Measurements from ENCODE around the gene FBXL5.

The FBXL5 gene

GRCh38 chr4:15691346-15692135, 36.4 kb upstream of the FBXL5 start:
- Histone ChIP-seq H3K4me3 (ENCODE audit: low read depth, low read length, poor library complexity, severe bottlenecking) (no peak overlapping the region), H3K79me2 (ENCODE audit: insufficient read depth, low read length) (no peaks in the 10 kb centered on the region), H3K4me1 (ENCODE audit: insufficient read depth, low read length, severe bottlenecking) (no peaks in the 10 kb centered on the region), H3K27ac (ENCODE audit: low read depth, low read length, poor library complexity, severe bottlenecking) (no peak overlapping the region), H3K27me3 (ENCODE audit: insufficient read depth, low read length) (no peaks in the 10 kb centered on the region), H3F3A (ENCODE audit: insufficient read depth, low read length) (no peaks in the 10 kb centered on the region), H4K20me1 (ENCODE audit: insufficient read depth, low read length) (no peaks in the 10 kb centered on the region), H3K36me3 (ENCODE audit: insufficient read depth, low read length) (peaks cover 11% of the 10 kb centered on the region), H3K9me2 (ENCODE audit: low read depth, low read length) (no peaks in the 10 kb centered on the region), H2AFZ (ENCODE audit: low read length) (no peak overlapping the region), H3K9me3 (ENCODE audit: low read length) (no peaks in the 10 kb centered on the region), H3K4me2 (ENCODE audit: low read length) (no peak overlapping the region), H3K9ac (ENCODE audit: low read length) (no peak overlapping the region)
- TF ChIP-seq EZH2 (IDR thresholded peaks at IDR 0.05; ENCODE audit: borderline replicate concordance, low read length) = no peak
- no peak for TF ChIP-seq CTCF (IDR thresholded peaks at IDR 0.05; ENCODE audit: low read length)

GRCh38 chr4:15690020-15690809, 35.1 kb upstream of the FBXL5 start:
- no peaks in the 10 kb centered on the region for H3K9me2 ChIP-seq (ENCODE audit: low read depth, low read length)
- H3K27ac ChIP-seq (ENCODE audit: low read depth, low read length, poor library complexity, severe bottlenecking) = no peak overlapping the region
- H3K9me3 ChIP-seq (ENCODE audit: low read length) = no peaks in the 10 kb centered on the region
- H3K79me2 ChIP-seq (ENCODE audit: insufficient read depth, low read length) = no peaks in the 10 kb centered on the region
- peaks cover 19% of the 10 kb centered on the region for H3K36me3 ChIP-seq (ENCODE audit: insufficient read depth, low read length)
- no peak overlapping the region for H2AFZ ChIP-seq (ENCODE audit: low read length)
- H3K4me3 ChIP-seq (ENCODE audit: low read depth, low read length, poor library complexity, severe bottlenecking) = no peak overlapping the region
- H4K20me1 ChIP-seq (ENCODE audit: insufficient read depth, low read length) = no peaks in the 10 kb centered on the region
- no peak overlapping the region for H3K9ac ChIP-seq (ENCODE audit: low read length)
- H3F3A ChIP-seq (ENCODE audit: insufficient read depth, low read length) = no peaks in the 10 kb centered on the region
- H3K4me2 ChIP-seq (ENCODE audit: low read length) = no peak overlapping the region
- H3K4me1 ChIP-seq (ENCODE audit: insufficient read depth, low read length, severe bottlenecking) = no peaks in the 10 kb centered on the region
- no peaks in the 10 kb centered on the region for H3K27me3 ChIP-seq (ENCODE audit: insufficient read depth, low read length)
- no peak for TF ChIP-seq CTCF (IDR thresholded peaks at IDR 0.05; ENCODE audit: low read length)
- TF ChIP-seq EZH2 (IDR thresholded peaks at IDR 0.05; ENCODE audit: borderline replicate concordance, low read length) = no peak

GRCh38 chr4:15689540-15689939, 34.4 kb upstream of the FBXL5 start:
- Histone ChIP-seq H3K4me2 (ENCODE audit: low read length) (no peak overlapping the region), H3K4me1 (ENCODE audit: insufficient read depth, low read length, severe bottlenecking) (no peaks in the 10 kb centered on the region), H3K27ac (ENCODE audit: low read depth, low read length, poor library complexity, severe bottlenecking) (no peak overlapping the region), H3K9ac (ENCODE audit: low read length) (no peak overlapping the region), H3K9me3 (ENCODE audit: low read length) (no peaks in the 10 kb centered on the region), H3F3A (ENCODE audit: insufficient read depth, low read length) (no peaks in the 10 kb centered on the region), H3K79me2 (ENCODE audit: insufficient read depth, low read length) (no peaks in the 10 kb centered on the region), H3K4me3 (ENCODE audit: low read depth, low read length, poor library complexity, severe bottlenecking) (no peak overlapping the region), H3K36me3 (ENCODE audit: insufficient read depth, low read length) (peaks cover 19% of the 10 kb centered on the region), H3K9me2 (ENCODE audit: low read depth, low read length) (no peaks in the 10 kb centered on the region), H2AFZ (ENCODE audit: low read length) (no peak overlapping the region), H4K20me1 (ENCODE audit: insufficient read depth, low read length) (no peaks in the 10 kb centered on the region), H3K27me3 (ENCODE audit: insufficient read depth, low read length) (no peaks in the 10 kb centered on the region)
- TF ChIP-seq CTCF (IDR thresholded peaks at IDR 0.05; ENCODE audit: low read length) (no peak), EZH2 (IDR thresholded peaks at IDR 0.05; ENCODE audit: borderline replicate concordance, low read length) (no peak)

All from OCI-LY1 (cell line).